H1 (cell line): ENCODE measurements around the gene ANKLE1. TPM values are rescaled to one million over a fixed set of nuclear protein-coding genes. Genes with fewer than 3 reads are reported as not detected.

ENCODE experiments used
- CTCF ChIA-PET: fragments of 300-600 bp; sonication (Branson Sonifier 250); formaldehyde crosslinking; loops from one replicate; lab custom pipeline; 2021; ENCODE audit not compliant: partially characterized antibody; lab: Charles Lee
- POLR2A ChIA-PET: fragments of 300-600 bp; sonication (Branson Sonifier 250); formaldehyde crosslinking; loops from one replicate; lab custom pipeline; 2021; ENCODE audit warnings: inconsistent platforms; ENCODE audit not compliant: partially characterized antibody; lab: Charles Lee
- DNase-seq, 2 experiments: peaks; one replicate each; pipeline versions ENCODE4 v3.0.0 to v3.0.0-alpha.2; 2010 to 2022; ENCODE audit warnings: low spot score in 2 of 2, low read depth in 1 of 2, mixed read lengths in 1 of 2
- FAIRE-seq: peaks from 2 replicates; lab custom pipeline; 2011; peaks lifted over from hg19 to GRCh38; lab: Jason Lieb, UNC
- H2AFZ ChIP-seq: 2 replicates; pipeline ENCODE4 v1.8.1; 2012; ENCODE audit warnings: low read length, inconsistent platforms
- H2AK5ac ChIP-seq: 2 replicates; pipeline ENCODE4 v1.6.1; 2013; ENCODE audit warnings: low read depth, low read length
- H2BK120ac ChIP-seq: replicated peaks from 2 replicates; pipeline ENCODE3; 2013; ENCODE audit warnings: low read depth, low read length, inconsistent platforms
- H2BK12ac ChIP-seq: 2 replicates; pipeline ENCODE4 v1.6.1; 2013; ENCODE audit warnings: low read depth, low read length
- H2BK15ac ChIP-seq: 2 replicates; pipeline ENCODE4 v1.6.1; 2013; ENCODE audit warnings: low read length
- H2BK20ac ChIP-seq: 2 replicates; pipeline ENCODE4 v1.6.1; 2013; ENCODE audit warnings: low read length
- H2BK5ac ChIP-seq: 2 replicates; pipeline ENCODE4 v1.6.1; 2013; ENCODE audit warnings: low read depth, low read length
- H3K14ac ChIP-seq: 2 replicates; pipeline ENCODE4 v1.6.1; 2013; ENCODE audit warnings: inconsistent platforms; ENCODE audit not compliant: insufficient read length
- H3K18ac ChIP-seq: 2 replicates; pipeline ENCODE4 v1.6.1; 2013; ENCODE audit warnings: low read length; ENCODE audit errors: extremely low read depth
- H3K23ac ChIP-seq: 2 replicates; pipeline ENCODE4 v1.6.1; 2013; ENCODE audit warnings: inconsistent platforms; ENCODE audit not compliant: insufficient read length
- H3K23me2 ChIP-seq: 2 replicates; pipeline ENCODE4 v1.6.1; 2013; ENCODE audit warnings: low read depth, low read length
- H3K27ac ChIP-seq: 2 replicates; pipeline ENCODE4 v1.6.1; 2011; ENCODE audit warnings: low read depth, low read length, inconsistent platforms
- H3K27me3 ChIP-seq, 4 experiments: replicated peaks in 1 of 4; 1 replicate in 1 of 4; 2 replicates in 3 of 4; pipeline versions ENCODE4 v1.6.1 to v1.8.1; 2011 to 2013; ENCODE audit warnings: low read length in 3 of 4, mild to moderate bottlenecking in 3 of 4, inconsistent platforms in 2 of 4, mixed read lengths in 2 of 4, moderate library complexity in 1 of 4; ENCODE audit not compliant: control insufficient read depth in 3 of 4, insufficient read depth in 3 of 4; ENCODE audit errors: extremely low read depth in 1 of 4
- H3K36me3 ChIP-seq, 4 experiments: 2 replicates each; pipeline versions ENCODE4 v1.6.1 to v1.8.1; 2011 to 2013; ENCODE audit warnings: mild to moderate bottlenecking in 4 of 4, low read length in 3 of 4, moderate library complexity in 2 of 4, control low read depth in 1 of 4, inconsistent platforms in 1 of 4; ENCODE audit not compliant: insufficient read depth in 4 of 4, control insufficient read depth in 2 of 4
- H3K4ac ChIP-seq: replicated peaks from 2 replicates; pipeline ENCODE3; 2013; ENCODE audit warnings: low read length, low read depth, mixed read lengths, inconsistent platforms; ENCODE audit not compliant: insufficient read length
- H3K4me1 ChIP-seq, 4 experiments: replicated peaks in 1 of 4; 1 replicate in 1 of 4; 2 replicates in 3 of 4; pipeline versions ENCODE4 v1.6.1 to v1.8.1; 2011 to 2013; ENCODE audit warnings: low read length in 3 of 4, inconsistent platforms in 2 of 4, mixed read lengths in 1 of 4; ENCODE audit not compliant: insufficient read depth in 4 of 4, control insufficient read depth in 3 of 4
- H3K4me2 ChIP-seq, 2 experiments: 2 replicates each; pipeline versions ENCODE4 v1.6.1 to v1.8.1; 2011 to 2013; ENCODE audit warnings: low read depth in 2 of 2, low read length in 2 of 2, control low read depth in 1 of 2, inconsistent platforms in 1 of 2, mild to moderate bottlenecking in 1 of 2; ENCODE audit not compliant: insufficient read depth in 1 of 2
- H3K4me3 ChIP-seq, 4 experiments: fragments of 200-600, 300-600 bp in 1 of 4; sonication (generic), shearing (Covaris generic), sonication (Bioruptor Twin) in 1 of 4; 2 replicates each; pipeline versions ENCODE4 v1.5.1 to v1.8.1; 2011 to 2016; ENCODE audit warnings: low read length in 4 of 4, low read depth in 3 of 4, control low read depth in 2 of 4, inconsistent platforms in 2 of 4, mild to moderate bottlenecking in 2 of 4, mixed read lengths in 1 of 4, moderate library complexity in 1 of 4; ENCODE audit not compliant: insufficient read depth in 2 of 4; ENCODE audit errors: extremely low read depth in 1 of 4
- H3K56ac ChIP-seq: replicated peaks from 2 replicates; pipeline ENCODE3; 2013; ENCODE audit warnings: low read depth, mild to moderate bottlenecking, mixed read lengths, low read length, inconsistent platforms; ENCODE audit not compliant: insufficient read length
- H3K79me1 ChIP-seq: 2 replicates; pipeline ENCODE4 v1.6.1; 2013; ENCODE audit warnings: low read depth, low read length, control low read depth
- H3K79me2 ChIP-seq, 2 experiments: 2 replicates each; pipeline versions ENCODE4 v1.6.1 to v1.8.1; 2012 to 2013; ENCODE audit warnings: low read length in 2 of 2, mild to moderate bottlenecking in 2 of 2, inconsistent platforms in 1 of 2; ENCODE audit not compliant: insufficient read depth in 2 of 2, control insufficient read depth in 1 of 2
- H3K9ac ChIP-seq, 4 experiments: replicated peaks in 1 of 4; 1 replicate in 1 of 4; 2 replicates in 3 of 4; pipeline versions ENCODE4 v1.6.1 to v1.8.1; 2011 to 2013; ENCODE audit warnings: low read depth in 3 of 4, low read length in 3 of 4, control low read depth in 2 of 4, mild to moderate bottlenecking in 2 of 4, moderate library complexity in 2 of 4, inconsistent platforms in 1 of 4; ENCODE audit errors: extremely low read depth in 1 of 4
- H3K9me3 ChIP-seq, 2 experiments: 2 replicates each; pipeline versions ENCODE4 v1.6.1 to v1.8.1; 2012 to 2013; ENCODE audit warnings: mild to moderate bottlenecking in 2 of 2, moderate library complexity in 2 of 2, control low read depth in 1 of 2, inconsistent platforms in 1 of 2, low read depth in 1 of 2, low read length in 1 of 2, mixed read lengths in 1 of 2; ENCODE audit not compliant: insufficient read depth in 2 of 2
- H4K20me1 ChIP-seq, 2 experiments: replicated peaks in 1 of 2; 2 replicates each; pipeline versions ENCODE3 to v1.8.1; 2011 to 2013; ENCODE audit warnings: inconsistent platforms in 2 of 2, low read length in 2 of 2, mild to moderate bottlenecking in 1 of 2; ENCODE audit not compliant: insufficient read depth in 2 of 2, control insufficient read depth in 1 of 2
- H4K5ac ChIP-seq: 2 replicates; pipeline ENCODE4 v1.6.1; 2013; ENCODE audit warnings: low read length, low read depth, mixed read lengths, inconsistent platforms; ENCODE audit not compliant: insufficient read length
- H4K8ac ChIP-seq: 2 replicates; pipeline ENCODE4 v1.8.0; 2013; ENCODE audit warnings: mild to moderate bottlenecking, moderate library complexity, low read length, inconsistent platforms; ENCODE audit not compliant: insufficient read depth; ENCODE audit errors: extremely low read depth
- H4K91ac ChIP-seq: replicated peaks from 2 replicates; pipeline ENCODE3; 2013; ENCODE audit warnings: low read length, mixed read lengths, inconsistent platforms; ENCODE audit not compliant: insufficient read length
- CBX8 ChIP-seq: fragments of 300-800, 300-1000 bp; sonication (generic); IDR thresholded peaks from 2 replicates; pipeline ENCODE4 v1.7.1; 2016; ENCODE audit warnings: low read depth, low read length, borderline replicate concordance
- CEBPB ChIP-seq: IDR thresholded peaks from 2 replicates; pipeline ENCODE4 v1.6.1; 2012; ENCODE audit warnings: low read depth, low read length
- CTBP2 ChIP-seq: IDR thresholded peaks from 2 replicates; pipeline ENCODE4 v1.7.0; 2011; ENCODE audit warnings: borderline replicate concordance, mild to moderate bottlenecking, moderate library complexity, mixed read lengths, low read length; ENCODE audit not compliant: insufficient read depth, insufficient read length
- EGR1 ChIP-seq: IDR thresholded peaks from 2 replicates; pipeline ENCODE4 v1.6.1; 2011; ENCODE audit warnings: low read depth, low read length, borderline replicate concordance
- EP300 ChIP-seq, 2 experiments: IDR thresholded peaks; 1 replicate in 1 of 2; 2 replicates in 1 of 2; pipeline ENCODE4 v1.6.1; 2011 to 2012; ENCODE audit warnings: low read depth in 2 of 2, low read length in 2 of 2, mild to moderate bottlenecking in 2 of 2, borderline replicate concordance in 1 of 2, inconsistent platforms in 1 of 2, moderate library complexity in 1 of 2
- GABPA ChIP-seq: IDR thresholded peaks from 2 replicates; pipeline ENCODE4 v1.6.1; 2011; ENCODE audit warnings: mild to moderate bottlenecking, low read length, moderate library complexity, borderline replicate concordance; ENCODE audit not compliant: insufficient read depth
- JUN ChIP-seq: IDR thresholded peaks from 2 replicates; pipeline ENCODE4 v1.6.1; 2011; ENCODE audit warnings: low read depth, mild to moderate bottlenecking, improper control_type of control experiment, low read length
- POLR2AphosphoS5 ChIP-seq: IDR thresholded peaks from 2 replicates; pipeline ENCODE4 v1.6.1; 2011; ENCODE audit warnings: low read depth, low read length
- RBBP5 ChIP-seq: IDR thresholded peaks from 2 replicates; pipeline ENCODE4 v1.7.1; 2012; ENCODE audit warnings: low read depth, mild to moderate bottlenecking, inconsistent platforms, low read length, moderate library complexity, borderline replicate concordance
- RFX5 ChIP-seq: IDR thresholded peaks from 2 replicates; pipeline ENCODE4 v1.6.1; 2011; ENCODE audit warnings: low read depth, low read length, improper control_type of control experiment, borderline replicate concordance
- SUZ12 ChIP-seq: fragments of 200-600 bp; sonication (generic); IDR thresholded peaks from 2 replicates; pipeline ENCODE4 v1.6.1; 2012; ENCODE audit warnings: mild to moderate bottlenecking, inconsistent platforms, low read length, moderate library complexity, mixed read lengths
- TAF1 ChIP-seq: IDR thresholded peaks from 2 replicates; pipeline ENCODE4 v1.6.1; 2011; ENCODE audit warnings: mild to moderate bottlenecking, low read depth, low read length
- TBP ChIP-seq: IDR thresholded peaks from 2 replicates; pipeline ENCODE4 v1.6.1; 2011; ENCODE audit warnings: low read depth, low read length, improper control_type of control experiment
- TCF12 ChIP-seq: IDR thresholded peaks from 2 replicates; pipeline ENCODE4 v1.6.1; 2011; ENCODE audit warnings: low read depth, mild to moderate bottlenecking, low read length
- WGBS, 2 experiments: shearing (Covaris generic) in 1 of 2; methylation state at CpG; one replicate each; pipeline versions ENCODE4 v1.1.6 to v1.1.7; 2013 to 2015; ENCODE audit warnings: low lambda C conversion rate in 2 of 2, mixed read lengths in 2 of 2, inconsistent platforms in 1 of 2, low coverage in 1 of 2, missing lambda C conversion rate in 1 of 2; ENCODE audit not compliant: insufficient replicate concordance in 2 of 2, insufficient coverage in 1 of 2, insufficient read length in 1 of 2; ENCODE audit errors: extremely low coverage in 1 of 2, missing lambda C conversion rate in 1 of 2; 5-methylcytosine and 5-hydroxymethylcytosine counted together
- polyA plus RNA-seq, 7 experiments: library from polyadenylated mRNA; depleted of rRNA in 3 of 7; stranded (reverse) in 5 of 7; unstranded in 2 of 7; fragments of >200 nt in 5 of 7; fragments of 200-250 nt in 2 of 7; gene quantifications; 1 replicate in 5 of 7; 2 replicates in 1 of 7; 4 replicates in 1 of 7; pipeline versions ENCODE4 v1.2.1 to v1.2.3, GENCODE V29; 2011 to 2013; ENCODE audit warnings: missing spikeins in 2 of 7, mixed read lengths in 2 of 7
- total RNA-seq: library from RNA; stranded (reverse); fragmentation: NEBNext Ultra II Directional; extraction: Animal tissue kit (Norgen Biotek cat#: 25700); gene quantifications from 2 replicates; pipeline ENCODE4 v1.2.1, GENCODE V29; 2021

Gene ANKLE1
- total and polyA plus RNA-seq, 2 of the 8 experiments (the other 6 are each of a cell fraction or from before 2014, with no cell fraction given): 6.1 to 9.6 TPM

GRCh38 chr19:17320435-17320834 is 38.7 kb downstream of the ANKLE1 start:
- Histone ChIP-seq H2BK15ac (no peak overlapping the region), H3K27me3 (no peaks in the 10 kb centered on the region), H3K14ac (no peak overlapping the region), H3K36me3 (peaks cover 2 to 38% (median 18%) of the 10 kb centered on the region in 4 experiments; a peak in 5 of 8 replicates), H3K4ac (no peak overlapping the region), H2BK5ac (no peak overlapping the region), H3K79me1 (no peaks in the 10 kb centered on the region; the same call in 1 of the 2 replicates), H4K8ac (no peak overlapping the region), H3K4me2 (no peak overlapping the region), H3K23me2 (no peaks in the 10 kb centered on the region), H3K4me1 (no peaks in the 10 kb centered on the region; a peak in 1 of 7 replicates), H3K9me3 (no peaks in the 10 kb centered on the region), H3K79me2 (no peaks in the 10 kb centered on the region), H2BK12ac (no peak overlapping the region), H2AK5ac (no peak overlapping the region), H3K27ac (no peak overlapping the region), H3K18ac (no peak overlapping the region), H3K23ac (no peak overlapping the region), H3K56ac (no peak overlapping the region), H2BK20ac (no peak overlapping the region), H4K91ac (no peak overlapping the region), H4K20me1 (peaks cover 0 to 3% of the 10 kb centered on the region in 2 experiments), H3K9ac (no peak overlapping the region), H2AFZ (no peak overlapping the region), H3K4me3 (no peak overlapping the region), H4K5ac (no peak overlapping the region), H2BK120ac (no peak overlapping the region)
- DNase-seq (no peak), FAIRE-seq (no peak)
- POLR2A ChIA-PET: interaction anchor here (0.9 to 17.1 kb wide), 5 partner anchors 10 to 84 kb away, joined by 4 to 329 read pairs (median 5); partner anchors contain the start of genes ABHD8, ANO8, DDA1 and GTPBP3
- 86% methylated on average over 11 of the region's 11 CpGs; no CpG with 5 or more reads in 1 of the 2 experiments for WGBS, 2 experiments
- CTCF ChIA-PET: interaction anchor here (0.6 to 1.1 kb wide), 3 partner anchors 13 to 66 kb away, joined by 3 to 4 read pairs (median 3); no protein-coding TSS in a partner anchor
- TF ChIP-seq POLR2AphosphoS5 (no peak), SUZ12 (no peak), TCF12 (no peak), TBP (no peak), EGR1 (no peak), CTBP2 (no peak), RBBP5 (no peak), CBX8 (no peak), RFX5 (no peak), GABPA (no peak), JUN (no peak), TAF1 (no peak), CEBPB (no peak), EP300 (IDR thresholded peaks at IDR 0.05; ENCODE audit: borderline replicate concordance in 1 of 2, low read depth in 2 of 2, low read length in 2 of 2) (no peak)
